ENCODE data around the gene PITX3.

PITX3 gene

GRCh38 chr10:102241444-102242117, at the start of gene PITX3:
TSS of gene PITX3 (minus strand) at chr10:102241512. CDS start at chr10:102232080, 9,432 bp downstream.
- peak; percentile 91 to 94 for DNase-seq

- DNase-seq = no peak
Measured at GRCh38 chr10:102289840-102290239, 48.5 kb upstream of the PITX3 start.

GRCh38 chr10:102289356-102289755, 48.0 kb upstream of the PITX3 start:
- no peak for DNase-seq

GRCh38 chr10:102287991-102288390, 46.7 kb upstream of the PITX3 start:
- no peak for DNase-seq

GRCh38 chr10:102287538-102287937, 46.2 kb upstream of the PITX3 start:
- no peak for DNase-seq

- no peak for DNase-seq
Measured at GRCh38 chr10:102286216-102286615, 44.9 kb upstream of the PITX3 start.

GRCh38 chr10:102285133-102285532, 43.8 kb upstream of the PITX3 start:
- no peak for DNase-seq

GRCh38 chr10:102284531-102284930, 43.2 kb upstream of the PITX3 start:
- no peak for DNase-seq

GRCh38 chr10:102283890-102284289, 42.6 kb upstream of the PITX3 start:
- no peak for DNase-seq

- DNase-seq = no peak
Measured at GRCh38 chr10:102283488-102283887, 42.2 kb upstream of the PITX3 start.

GRCh38 chr10:102281102-102281487, 39.8 kb upstream of the PITX3 start:
- no peak for DNase-seq

- no peak for DNase-seq
Measured at GRCh38 chr10:102280397-102281101, 39.2 kb upstream of the PITX3 start.

- DNase-seq = no peak
Measured at GRCh38 chr10:102279104-102279503, 37.8 kb upstream of the PITX3 start.

GRCh38 chr10:102275343-102275742, 34.0 kb upstream of the PITX3 start:
- no peak for DNase-seq

- DNase-seq = no peak
Measured at GRCh38 chr10:102274062-102274461, 32.8 kb upstream of the PITX3 start.

- DNase-seq = no peak
Measured at GRCh38 chr10:102269017-102269416, 27.7 kb upstream of the PITX3 start.

- no peak for DNase-seq
Measured at GRCh38 chr10:102268375-102268888, 27.1 kb upstream of the PITX3 start.

GRCh38 chr10:102267748-102268147, 26.4 kb upstream of the PITX3 start:
- no peak for DNase-seq

GRCh38 chr10:102266670-102267069, 25.4 kb upstream of the PITX3 start:
- DNase-seq = no peak

GRCh38 chr10:102264371-102264770, 23.1 kb upstream of the PITX3 start:
- DNase-seq = no peak

GRCh38 chr10:102262744-102263370, 21.5 kb upstream of the PITX3 start:
- no peak for DNase-seq

GRCh38 chr10:102261842-102262241, 20.5 kb upstream of the PITX3 start:
- DNase-seq = no peak

- DNase-seq = no peak
Measured at GRCh38 chr10:102261196-102261595, 19.9 kb upstream of the PITX3 start.

GRCh38 chr10:102255404-102255803, 14.1 kb upstream of the PITX3 start:
- DNase-seq = no peak
